ENCODE results near the gene HLA-DOA. TPM values are rescaled to one million over a fixed set of nuclear protein-coding genes. Genes with fewer than 3 reads are reported as not detected.
A peak's percentile ranks its signal among the peaks of the same experiment; 100 is the strongest.

HLA-DOA gene
- total and polyA plus RNA-seq, 10 of the 15 experiments (the other 5 are each of a cell fraction or from before 2014, with no cell fraction given), result 8.8 to 108 (median 58.3) TPM

DNA sequence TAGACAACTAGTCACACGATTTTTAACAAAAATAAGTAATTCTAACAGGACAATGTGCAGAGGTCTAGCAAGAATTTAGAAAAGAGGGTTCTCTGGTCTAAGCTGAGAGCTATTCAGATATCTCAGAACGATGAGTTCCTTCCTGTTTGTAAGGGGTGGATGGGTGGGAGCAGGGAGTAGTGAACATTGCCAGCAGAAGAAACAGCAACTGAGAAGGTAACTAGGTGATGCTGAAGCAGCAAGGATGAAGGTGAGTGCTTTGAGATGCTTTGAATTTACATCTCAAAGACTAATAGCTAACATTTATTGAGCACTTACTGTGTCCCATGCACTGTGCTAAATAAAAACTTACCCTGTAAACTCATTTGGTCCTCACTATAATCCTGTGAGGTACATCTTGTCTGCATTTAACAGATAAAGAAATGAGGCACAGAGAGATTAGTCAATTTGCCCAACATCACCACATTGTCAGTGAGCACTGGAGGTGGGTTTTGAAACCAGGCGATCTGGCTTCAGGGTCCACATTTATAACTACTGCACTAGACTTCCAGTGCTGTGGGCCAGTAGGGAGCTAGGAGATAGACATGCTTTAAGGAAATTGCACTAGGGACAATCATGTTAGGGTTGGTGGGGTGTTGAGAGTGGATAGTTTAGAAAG, 25.3 kb downstream of the HLA-DOA start:
- H4K20me1 ChIP-seq (ENCODE audit: control insufficient read depth, insufficient read depth), result no peaks in the 10 kb centered on the region
- peaks cover 1% of the 10 kb centered on the region; the same call in 1 of the 2 replicates for H3K79me2 ChIP-seq (ENCODE audit: control insufficient read depth, insufficient read depth, low read length)
- H3K27ac ChIP-seq (ENCODE audit: control insufficient read depth, insufficient read depth), result no peak overlapping the region
- WGBS (ENCODE audit: insufficient coverage, insufficient replicate concordance, low lambda C conversion rate, missing lambda C conversion rate), result 35% methylated on average over 3 of the region's 3 CpGs
- no peak for TF ChIP-seq BACH1 (IDR thresholded peaks at IDR 0.05; ENCODE audit: borderline replicate concordance)
- no peak for TF ChIP-seq RCOR1 (conservative IDR thresholded peaks at IDR 0.05; ENCODE audit: low read depth, low read length)
- TF ChIP-seq TAF1 (IDR thresholded peaks at IDR 0.05; ENCODE audit: borderline replicate concordance, low read depth, low read length), result no peak
- no peak for TF ChIP-seq TCF3 (IDR thresholded peaks at IDR 0.05; ENCODE audit: borderline replicate concordance, insufficient read depth, low read depth, low read length)
- TF ChIP-seq POLR2A (IDR thresholded peaks at IDR 0.05; ENCODE audit: low read depth, low read length), result no peak
- TF ChIP-seq NR2C2 (IDR thresholded peaks at IDR 0.05; ENCODE audit: borderline replicate concordance, control insufficient read depth, insufficient read length, low read depth), result no peak
- TF ChIP-seq, protein P1, sequence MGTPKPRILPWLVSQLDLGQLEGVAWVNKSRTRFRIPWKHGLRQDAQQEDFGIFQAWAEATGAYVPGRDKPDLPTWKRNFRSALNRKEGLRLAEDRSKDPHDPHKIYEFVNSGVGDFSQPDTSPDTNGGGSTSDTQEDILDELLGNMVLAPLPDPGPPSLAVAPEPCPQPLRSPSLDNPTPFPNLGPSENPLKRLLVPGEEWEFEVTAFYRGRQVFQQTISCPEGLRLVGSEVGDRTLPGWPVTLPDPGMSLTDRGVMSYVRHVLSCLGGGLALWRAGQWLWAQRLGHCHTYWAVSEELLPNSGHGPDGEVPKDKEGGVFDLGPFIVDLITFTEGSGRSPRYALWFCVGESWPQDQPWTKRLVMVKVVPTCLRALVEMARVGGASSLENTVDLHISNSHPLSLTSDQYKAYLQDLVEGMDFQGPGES (IDR thresholded peaks at IDR 0.05), result no peak
- no peak for TF ChIP-seq CBX3 (IDR thresholded peaks at IDR 0.05; ENCODE audit: borderline replicate concordance, low read depth)
- ATAC-seq (peak; percentile 10), DNase-seq (ENCODE audit: low read depth, low spot score) (no peak), FAIRE-seq (no peak)
- intact Hi-C loops (cut with micrococcal nuclease; ENCODE audit: unreplicated experiment), result loop anchor here (1.0 to 2.0 kb wide), 4 partner anchors 31 to 146 kb away; partner anchors contain the start of genes HLA-DMA and TAP2
- H3K27me3 ChIP-seq (replicated peaks in 1 of 2; ENCODE audit: control insufficient read depth in 2 of 2, insufficient read depth in 2 of 2, low read length in 1 of 2), result no peaks in the 10 kb centered on the region
- no peak overlapping the region for H3K4me3 ChIP-seq
- peaks cover 7% of the 10 kb centered on the region; the same call in 1 of the 2 replicates for H3K4me1 ChIP-seq (ENCODE audit: control insufficient read depth, insufficient read depth, low read length)
- H2AFZ ChIP-seq (ENCODE audit: control insufficient read depth, low read depth, low read length), result no peak overlapping the region
- no TSS peak for BruUV-seq (replicated peaks)
- ChIA-PET CTCF (interaction anchor here (0.6 to 9.2 kb wide), 67 partner anchors 9 to 571 kb away, joined by 3 to 367 read pairs (median 5); partner anchors contain the start of genes BRD2, HLA-DMA, HLA-DMB and HLA-DPA1), POLR2A (interaction anchor here (0.5 to 4.8 kb wide), 16 partner anchors 9 to 361 kb away, joined by 3 to 42 read pairs (median 5); partner anchors contain the start of genes BRD2, HLA-DMA and TAP1), RAD21 (ENCODE audit: unreplicated experiment) (interaction anchor here (0.5 to 9.0 kb wide), 46 partner anchors 9 to 197 kb away, joined by 3 to 135 read pairs (median 5); partner anchors contain the start of genes BRD2, HLA-DMA, HLA-DMB and HLA-DOB), SMC1A (ENCODE audit: uncharacterized antibody, unreplicated experiment) (interaction anchor here (0.7 to 9.4 kb wide), 49 partner anchors 9 to 570 kb away, joined by 3 to 195 read pairs (median 7); partner anchors contain the start of genes BRD2, HLA-DMA, HLA-DMB and HLA-DPB1)
- in situ Hi-C loops (cut with MboI), result no loop called here
- peaks cover 14 to 17% of the 10 kb centered on the region in 2 experiments for H3K36me3 ChIP-seq (ENCODE audit: control insufficient read depth in 2 of 2, insufficient read depth in 2 of 2, low read length in 1 of 2)
- no peaks in the 10 kb centered on the region for H3K9me3 ChIP-seq (replicated peaks; ENCODE audit: control insufficient read depth, insufficient read depth, low read length)
- H3K9ac ChIP-seq (ENCODE audit: control insufficient read depth, insufficient read depth, low read length), result no peak overlapping the region
- H3K4me2 ChIP-seq (ENCODE audit: control insufficient read depth, insufficient read depth), result no peak overlapping the region
